Sigmoid colon (tissue), 7 donors: ENCODE measurements around the gene ZMIZ1. TPM values are rescaled to one million over a fixed set of nuclear protein-coding genes. Genes with fewer than 3 reads are reported as not detected.

Experiments used
- DNase-seq: peaks from one replicate; pipeline ENCODE4 v3.0.0-alpha.2; 2019
- H3K27ac ChIP-seq, 4 donors: fragments of 200-600 bp; sonication (generic); one replicate each; pipeline ENCODE4 v1.5.1; 2016 to 2019; ENCODE audit warnings: mild to moderate bottlenecking in 1 of 4
- H3K27me3 ChIP-seq, 3 donors: fragments of 200-600 bp; sonication (generic); one replicate each; pipeline ENCODE4 v1.5.1; 2019; ENCODE audit warnings: mild to moderate bottlenecking in 1 of 3
- H3K36me3 ChIP-seq, 4 donors: fragments of 200-600 bp; sonication (generic); one replicate each; pipeline ENCODE4 v1.5.1; 2016 to 2019
- H3K4me1 ChIP-seq, 4 donors: fragments of 200-600 bp; sonication (generic); one replicate each; pipeline ENCODE4 v1.5.1; 2017 to 2019
- H3K4me3 ChIP-seq, 4 donors: fragments of 200-600 bp; sonication (generic); one replicate each; pipeline ENCODE4 v1.5.1; 2017 to 2019; ENCODE audit warnings: mild to moderate bottlenecking in 2 of 4, moderate library complexity in 1 of 4
- H3K9me3 ChIP-seq, 4 donors: fragments of 200-600 bp in 3 of 4; sonication (generic) in 3 of 4; one replicate each; pipeline versions ENCODE4 v1.5.1 to v1.6.1; 2013 to 2019
- EP300 ChIP-seq, 4 donors: sonication (generic); formaldehyde crosslinking; IDR thresholded peaks; one replicate each; pipeline ENCODE4 v1.6.1; 2017; ENCODE audit warnings: antibody characterized with exemption in 4 of 4
- POLR2A ChIP-seq, 2 donors: fragments of 450-650 bp; IDR thresholded peaks; one replicate each; pipeline ENCODE4 v1.6.1; 2016; ENCODE audit warnings: antibody characterized with exemption in 2 of 2, mild to moderate bottlenecking in 2 of 2, moderate library complexity in 2 of 2
- POLR2AphosphoS5 ChIP-seq, 4 donors: sonication (generic); formaldehyde crosslinking; IDR thresholded peaks; one replicate each; pipeline ENCODE4 v1.6.1; 2017; ENCODE audit warnings: antibody characterized with exemption in 4 of 4
- WGBS, 2 donors: extraction: QIAGEN DNeasy Blood & Tissue Kit; methylation state at CpG; one replicate each; pipeline ENCODE4 v1.1.7; 2013; 5-methylcytosine and 5-hydroxymethylcytosine counted together
- intact Hi-C: fragments of 100-400 bp; cut with DNase I; formaldehyde crosslinking; loops from one replicate; pipeline ENCODE4 v1.15.1; 2023
- polyA plus RNA-seq, 3 donors: library from polyadenylated mRNA; stranded (reverse); fragments of 200-250 nt; gene quantifications; one replicate each; pipeline ENCODE4 v1.2.3, GENCODE V29; 2013
- total RNA-seq, 4 donors: library from RNA; depleted of rRNA; stranded (reverse); fragments of >200 nt; gene quantifications; one replicate each; pipeline ENCODE4 v1.1.0, GENCODE V29; 2016
- TF ChIP-seq, protein P1 (sequence below), 4 experiments: fragments of 450-650 bp in 3 of 4; fragments of 200-600 bp in 1 of 4; IDR thresholded peaks; one replicate each; pipeline ENCODE4 v1.5.1; 2016 to 2019; ENCODE audit warnings: antibody characterized with exemption in 4 of 4, mild to moderate bottlenecking in 3 of 4, moderate library complexity in 2 of 4
- donor health status: healthy with polysubstance abuse.
- donor health status: Bipolar disorder and iron deficiency.
- donor health status: healthy.

Gene ZMIZ1
- total and polyA plus RNA-seq, 7 donors, result 17.4 to 49.3 (median 31.5) TPM

DNA sequence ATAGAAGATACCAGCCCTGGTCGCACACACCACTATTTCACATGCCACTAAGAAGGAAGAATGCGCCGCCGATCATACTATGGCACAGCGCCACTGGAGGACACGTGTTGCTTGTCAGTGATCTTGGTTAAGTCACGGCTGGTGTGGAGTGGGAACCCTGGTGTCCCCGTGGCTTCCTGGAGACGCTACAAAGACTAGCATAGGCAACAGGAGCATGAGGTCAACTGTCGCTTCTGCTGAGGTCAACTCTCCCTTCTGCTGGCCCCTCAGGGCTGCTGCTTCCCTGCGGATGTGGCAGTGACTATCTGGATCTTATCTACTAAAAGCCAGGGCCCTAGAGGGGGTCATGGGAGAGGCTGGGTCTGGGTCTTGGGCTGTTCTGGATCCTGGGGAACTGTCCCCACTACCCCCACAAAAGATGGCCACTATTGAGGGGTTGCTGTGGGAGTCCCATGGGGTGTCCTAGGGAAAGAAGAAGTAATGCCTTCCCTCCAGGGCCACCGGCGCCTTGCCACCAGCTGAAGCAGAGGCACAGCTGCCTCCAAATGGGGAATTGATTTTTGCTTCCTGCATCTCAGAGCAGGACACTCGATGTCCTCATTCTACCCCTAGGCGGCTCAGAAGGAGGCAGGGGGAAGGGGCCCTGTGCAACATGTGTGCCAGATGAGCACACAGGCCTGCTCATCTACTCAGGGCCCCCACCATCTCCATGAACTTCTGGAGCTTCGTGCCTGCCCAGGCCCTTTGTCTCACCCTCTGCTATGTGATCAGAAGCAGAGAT is 201.9 kb downstream of the ZMIZ1 start:
- H3K4me1 ChIP-seq, result peaks cover 0 to 100% (median 99%) of the 10 kb centered on the region in 4 donors
- H3K36me3 ChIP-seq, result no peaks in the 10 kb centered on the region
- 75 to 90% methylated on average over 16 of the region's 16 CpGs for WGBS, 2 donors
- H3K4me3 ChIP-seq, result no peak overlapping the region
- H3K27ac ChIP-seq, result peak overlapping the region; percentile 9 to 96 (median 90)
- TF ChIP-seq POLR2AphosphoS5 (IDR thresholded peaks at IDR 0.05) (peak in 2 of 4 donors; percentile 22 to 37), POLR2A (IDR thresholded peaks at IDR 0.05) (no peak)
- intact Hi-C loops, result loop anchor here (5.0 kb wide), 1 partner anchor 177 kb away; the partner anchor contains the start of gene ZCCHC24
- H3K27me3 ChIP-seq, result no peaks in the 10 kb centered on the region
- no peaks in the 10 kb centered on the region for H3K9me3 ChIP-seq
- peak; percentile 84 for DNase-seq

DNA sequence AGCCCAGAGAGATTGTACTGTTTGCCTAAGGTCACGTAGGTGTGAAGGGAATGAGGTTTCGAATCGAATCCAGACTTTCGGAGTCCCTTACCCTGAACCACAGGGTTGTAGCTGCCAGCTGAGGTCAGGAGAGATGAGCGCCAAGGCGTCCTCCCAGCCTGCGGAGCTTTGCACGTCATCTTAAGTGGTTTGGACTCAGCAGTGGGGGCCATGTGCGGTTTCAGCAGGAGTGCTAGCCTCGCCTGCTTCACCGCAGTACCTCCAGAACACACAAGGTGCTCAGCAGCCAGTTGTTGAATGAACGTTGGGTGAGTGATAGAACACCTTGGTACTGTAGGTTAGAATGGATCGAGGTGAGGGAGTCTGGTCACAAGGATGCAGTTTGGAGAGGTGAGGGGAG is 203.6 kb downstream of the ZMIZ1 start:
- peak overlapping the region in 3 of 4 donors; percentile 87 to 96 (median 94) for H3K27ac ChIP-seq
- DNase-seq, result peak; percentile 92
- no peaks in the 10 kb centered on the region for H3K27me3 ChIP-seq
- intact Hi-C loops, result loop anchor here (5.0 kb wide), 1 partner anchor 175 kb away; the partner anchor contains the start of gene ZCCHC24
- peaks cover 0 to 100% (median 91%) of the 10 kb centered on the region in 4 donors for H3K4me1 ChIP-seq
- no peak for TF ChIP-seq POLR2A (IDR thresholded peaks at IDR 0.05)
- TF ChIP-seq POLR2AphosphoS5 (IDR thresholded peaks at IDR 0.05), result peak; percentile 60 to 73 (median 62)
- TF ChIP-seq EP300 (IDR thresholded peaks at IDR 0.05), result peak in 3 of 4 donors; percentile 33 to 90 (median 74)
- TF ChIP-seq, protein P1, sequence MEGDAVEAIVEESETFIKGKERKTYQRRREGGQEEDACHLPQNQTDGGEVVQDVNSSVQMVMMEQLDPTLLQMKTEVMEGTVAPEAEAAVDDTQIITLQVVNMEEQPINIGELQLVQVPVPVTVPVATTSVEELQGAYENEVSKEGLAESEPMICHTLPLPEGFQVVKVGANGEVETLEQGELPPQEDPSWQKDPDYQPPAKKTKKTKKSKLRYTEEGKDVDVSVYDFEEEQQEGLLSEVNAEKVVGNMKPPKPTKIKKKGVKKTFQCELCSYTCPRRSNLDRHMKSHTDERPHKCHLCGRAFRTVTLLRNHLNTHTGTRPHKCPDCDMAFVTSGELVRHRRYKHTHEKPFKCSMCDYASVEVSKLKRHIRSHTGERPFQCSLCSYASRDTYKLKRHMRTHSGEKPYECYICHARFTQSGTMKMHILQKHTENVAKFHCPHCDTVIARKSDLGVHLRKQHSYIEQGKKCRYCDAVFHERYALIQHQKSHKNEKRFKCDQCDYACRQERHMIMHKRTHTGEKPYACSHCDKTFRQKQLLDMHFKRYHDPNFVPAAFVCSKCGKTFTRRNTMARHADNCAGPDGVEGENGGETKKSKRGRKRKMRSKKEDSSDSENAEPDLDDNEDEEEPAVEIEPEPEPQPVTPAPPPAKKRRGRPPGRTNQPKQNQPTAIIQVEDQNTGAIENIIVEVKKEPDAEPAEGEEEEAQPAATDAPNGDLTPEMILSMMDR (IDR thresholded peaks at IDR 0.05), result peak in 1 of 4 experiments; percentile 39
- H3K36me3 ChIP-seq, result peaks cover 3 to 7% (median 6%) of the 10 kb centered on the region in 4 donors
- WGBS, 2 donors, result 89% methylated on average over 13 of the region's 13 CpGs
- H3K9me3 ChIP-seq, result no peaks in the 10 kb centered on the region
- H3K4me3 ChIP-seq, result no peak overlapping the region

DNA sequence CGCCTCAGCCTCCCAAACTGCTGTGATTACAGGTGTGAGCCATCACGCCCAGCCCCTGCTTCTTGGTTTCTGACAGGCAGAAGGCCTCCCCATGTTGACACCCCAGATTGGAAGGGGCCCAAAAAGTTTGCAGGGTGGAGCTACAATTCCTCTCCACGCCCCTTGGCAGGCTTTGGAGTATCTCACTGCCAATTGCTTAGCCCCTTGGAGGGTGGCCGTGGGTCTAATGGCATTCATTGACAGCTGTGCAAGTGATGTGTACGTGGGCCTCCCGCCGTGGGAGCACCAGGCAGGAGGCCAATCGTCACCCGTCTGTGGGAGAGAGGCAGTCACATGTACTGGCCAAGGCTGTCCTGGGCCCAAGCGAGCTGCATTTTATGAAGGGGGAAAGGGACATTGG is 204.8 kb downstream of the ZMIZ1 start:
- intact Hi-C loops, result loop anchor here (5.0 kb wide), 1 partner anchor 174 kb away; the partner anchor contains the start of gene ZCCHC24
- H3K4me1 ChIP-seq, result peaks cover 0 to 95% (median 79%) of the 10 kb centered on the region in 4 donors
- no peaks in the 10 kb centered on the region for H3K27me3 ChIP-seq
- TF ChIP-seq EP300 (IDR thresholded peaks at IDR 0.05), result no peak
- TF ChIP-seq, protein P1 (IDR thresholded peaks at IDR 0.05), result no peak
- no peak for TF ChIP-seq POLR2A (IDR thresholded peaks at IDR 0.05)
- no peak for TF ChIP-seq POLR2AphosphoS5 (IDR thresholded peaks at IDR 0.05)
- DNase-seq, result peak; percentile 79
- 70 to 73% methylated on average over 10 of the region's 10 CpGs for WGBS, 2 donors
- H3K27ac ChIP-seq, result peak overlapping the region; percentile 71 to 96 (median 90)
- no peaks in the 10 kb centered on the region for H3K9me3 ChIP-seq
- H3K36me3 ChIP-seq, result peaks cover 12 to 17% (median 14%) of the 10 kb centered on the region in 4 donors
- H3K4me3 ChIP-seq, result no peak overlapping the region

DNA sequence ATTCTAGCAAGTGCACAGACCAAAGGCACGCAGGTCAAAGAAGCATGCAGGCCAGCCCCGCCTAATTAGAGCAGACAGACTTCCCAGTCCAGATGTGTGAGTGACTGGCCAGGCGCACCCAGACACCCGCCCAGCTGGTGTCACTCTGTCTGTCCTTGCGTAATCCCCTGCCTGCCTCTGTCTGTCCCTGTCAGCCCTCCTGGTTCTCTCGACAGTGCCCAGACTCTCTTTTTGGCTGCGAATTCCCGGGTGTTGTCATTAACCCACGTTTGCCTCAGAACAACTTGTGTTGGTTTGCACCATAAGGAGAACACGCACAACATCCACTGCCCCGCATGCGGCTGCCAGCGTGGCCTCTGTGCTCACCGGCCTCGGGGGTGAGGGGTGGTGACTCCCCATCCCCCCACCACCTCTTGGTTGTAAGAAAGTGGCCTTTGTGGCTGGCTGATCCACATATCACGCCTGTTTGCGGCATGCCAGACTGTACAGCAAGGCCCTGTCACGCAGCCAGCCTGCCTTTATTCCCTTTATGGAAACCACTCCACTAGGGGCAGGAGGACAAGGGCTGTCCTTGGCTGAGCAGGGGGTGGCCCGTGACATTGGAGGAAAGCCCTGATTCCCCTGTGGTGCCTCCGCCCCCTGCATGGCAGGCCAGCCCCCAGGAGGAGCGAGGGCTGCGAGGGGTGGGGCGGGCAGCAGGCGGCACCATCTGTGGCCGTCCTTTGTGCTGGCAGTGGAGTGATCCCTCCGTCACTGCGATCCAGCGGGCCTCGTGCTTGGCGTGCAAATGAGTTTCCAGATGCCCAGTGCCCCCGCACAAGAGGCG is 205.7 kb downstream of the ZMIZ1 start:
- intact Hi-C loops, result loop anchor here (1.0 to 5.0 kb wide), 2 partner anchors 51 to 173 kb away; partner anchors contain the start of gene ZCCHC24
- H3K36me3 ChIP-seq, result peaks cover 12 to 20% (median 14%) of the 10 kb centered on the region in 4 donors
- TF ChIP-seq POLR2A (IDR thresholded peaks at IDR 0.05) (no peak), POLR2AphosphoS5 (IDR thresholded peaks at IDR 0.05) (peak; percentile 89 to 96 (median 93)), EP300 (IDR thresholded peaks at IDR 0.05) (peak; percentile 77 to 97 (median 90))
- TF ChIP-seq, protein P1 (IDR thresholded peaks at IDR 0.05), result peak in 3 of 4 experiments; percentile 27 to 44 (median 38)
- peak overlapping the region; percentile 71 to 96 (median 90) for H3K27ac ChIP-seq
- H3K27me3 ChIP-seq, result no peaks in the 10 kb centered on the region
- H3K4me1 ChIP-seq, result peaks cover 0 to 86% (median 71%) of the 10 kb centered on the region in 4 donors
- peak; percentile 98 for DNase-seq
- H3K4me3 ChIP-seq, result no peak overlapping the region
- 77 to 82% methylated on average over 32 of the region's 32 CpGs for WGBS, 2 donors
- no peaks in the 10 kb centered on the region for H3K9me3 ChIP-seq
